Fibroblast of the aortic adventitia (primary cell): Measurements from ENCODE around the gene NRGN. TPM values are rescaled to one million over a fixed set of nuclear protein-coding genes. Genes with fewer than 3 reads are reported as not detected.
"Not testable (repeated sequence)": the region's sequence is repeated elsewhere in the genome, so short reads cannot be mapped to it uniquely, and the experiment has no call there.

Source experiments
- DNase-seq: peaks from one replicate; pipeline ENCODE4 v3.0.0-alpha.2; 2010; ENCODE audit warnings: low read depth
- H3K4me3 ChIP-seq: 2 replicates; pipeline ENCODE4 v1.5.1; 2011; ENCODE audit warnings: low read depth, mild to moderate bottlenecking, control low read depth, low read length, moderate library complexity
- total RNA-seq: library from RNA; depleted of rRNA; stranded (reverse); fragments of >200 nt; gene quantifications from 2 replicates; pipeline ENCODE4 v1.2.3, GENCODE V29; 2012; ENCODE audit warnings: low replicate concordance
- TF ChIP-seq, protein P1 (sequence below): IDR thresholded peaks from 2 replicates; pipeline ENCODE4 v1.5.1; 2011; ENCODE audit warnings: mild to moderate bottlenecking, low read length, control low read depth, inconsistent platforms; ENCODE audit not compliant: insufficient read depth

The NRGN gene
- total RNA-seq, 1 donor = 0.27 TPM

DNA sequence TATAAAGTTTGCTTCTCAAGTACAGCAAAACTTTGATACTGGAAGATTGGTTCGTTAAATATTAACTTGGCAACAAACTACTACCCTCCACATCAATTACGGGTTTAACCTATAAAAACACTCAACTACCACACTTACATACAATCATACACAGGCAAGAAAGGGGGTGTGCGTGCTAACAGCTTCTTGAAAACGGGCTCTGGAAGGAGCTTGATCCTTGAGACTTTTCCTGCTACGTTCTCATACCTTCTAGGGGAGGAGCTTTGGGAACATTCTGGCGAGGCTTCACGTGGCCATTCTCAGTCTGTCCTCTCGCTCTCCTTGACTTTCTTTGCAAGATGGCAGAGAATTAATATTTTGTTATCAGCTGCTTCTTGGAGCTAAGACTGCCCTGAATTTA, 29.2 kb downstream of the NRGN start:
- no peak for DNase-seq
- no peak overlapping the region for H3K4me3 ChIP-seq
- TF ChIP-seq, protein P1, sequence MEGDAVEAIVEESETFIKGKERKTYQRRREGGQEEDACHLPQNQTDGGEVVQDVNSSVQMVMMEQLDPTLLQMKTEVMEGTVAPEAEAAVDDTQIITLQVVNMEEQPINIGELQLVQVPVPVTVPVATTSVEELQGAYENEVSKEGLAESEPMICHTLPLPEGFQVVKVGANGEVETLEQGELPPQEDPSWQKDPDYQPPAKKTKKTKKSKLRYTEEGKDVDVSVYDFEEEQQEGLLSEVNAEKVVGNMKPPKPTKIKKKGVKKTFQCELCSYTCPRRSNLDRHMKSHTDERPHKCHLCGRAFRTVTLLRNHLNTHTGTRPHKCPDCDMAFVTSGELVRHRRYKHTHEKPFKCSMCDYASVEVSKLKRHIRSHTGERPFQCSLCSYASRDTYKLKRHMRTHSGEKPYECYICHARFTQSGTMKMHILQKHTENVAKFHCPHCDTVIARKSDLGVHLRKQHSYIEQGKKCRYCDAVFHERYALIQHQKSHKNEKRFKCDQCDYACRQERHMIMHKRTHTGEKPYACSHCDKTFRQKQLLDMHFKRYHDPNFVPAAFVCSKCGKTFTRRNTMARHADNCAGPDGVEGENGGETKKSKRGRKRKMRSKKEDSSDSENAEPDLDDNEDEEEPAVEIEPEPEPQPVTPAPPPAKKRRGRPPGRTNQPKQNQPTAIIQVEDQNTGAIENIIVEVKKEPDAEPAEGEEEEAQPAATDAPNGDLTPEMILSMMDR = no peak

DNA sequence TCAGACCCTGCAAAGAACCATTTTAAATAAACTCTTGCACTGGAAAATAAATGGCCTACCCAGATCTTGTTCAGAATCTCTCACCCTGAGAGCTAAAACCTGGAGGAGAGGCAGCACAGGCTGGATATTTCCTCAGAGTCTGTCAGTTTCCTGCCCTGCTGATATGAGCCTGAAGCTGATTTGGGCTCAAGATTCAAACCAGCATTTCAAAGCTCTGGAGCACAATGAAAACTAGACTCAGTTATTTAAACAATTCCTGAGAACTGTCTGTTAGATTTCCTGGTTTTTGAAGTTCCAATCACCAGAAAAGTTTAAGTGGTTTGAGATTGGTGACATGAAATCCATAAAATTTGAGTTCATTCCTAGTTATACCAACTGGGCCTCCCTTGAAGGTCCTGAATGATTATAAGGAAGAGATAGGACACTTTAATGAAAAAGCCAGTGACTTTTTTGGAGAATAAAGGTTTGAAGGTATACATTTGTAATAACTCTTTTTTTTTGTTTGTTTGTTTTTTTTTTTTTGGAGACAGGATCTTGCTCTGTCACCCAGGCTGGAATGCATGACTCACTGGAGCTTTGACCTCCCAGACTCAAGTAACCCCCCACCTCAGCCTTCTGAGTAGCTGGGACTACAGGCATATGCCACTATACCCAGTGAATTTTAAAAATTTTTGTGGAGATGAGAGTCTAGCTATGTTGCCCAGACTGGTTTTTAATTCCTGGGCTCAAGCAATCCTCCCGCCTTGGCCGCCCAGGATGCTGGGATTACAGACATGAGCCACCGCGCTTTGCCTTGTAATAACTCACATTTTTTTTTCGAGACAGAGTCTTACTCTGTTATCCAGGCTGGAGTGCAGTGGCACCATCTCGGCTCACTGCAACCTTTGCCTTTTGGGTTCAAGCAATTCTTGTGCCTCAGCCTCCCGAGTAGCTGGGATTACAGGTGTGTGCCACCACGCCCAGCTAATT, 30.3 kb downstream of the NRGN start:
- H3K4me3 ChIP-seq = no peak overlapping the region
- TF ChIP-seq, protein P1 = no peak
- DNase-seq = no peak

DNA sequence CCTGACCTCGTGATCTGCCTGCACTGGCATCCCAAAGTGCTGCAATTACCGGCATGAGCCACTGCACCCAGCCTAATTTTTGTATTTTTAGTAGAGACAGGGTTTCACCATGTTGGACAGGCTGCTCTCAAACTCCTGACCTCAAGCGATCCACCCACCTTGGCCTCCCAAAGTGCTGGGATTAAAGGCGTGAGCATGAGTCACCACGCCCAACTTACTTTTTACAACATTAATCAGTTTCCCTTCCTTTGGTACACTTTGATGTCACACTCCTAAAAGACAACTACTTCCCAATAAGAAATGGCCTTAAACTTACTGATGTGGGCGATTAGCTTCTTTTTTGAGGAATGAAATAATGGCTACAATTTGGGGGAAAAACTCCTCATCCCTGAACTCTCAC, 31.2 kb downstream of the NRGN start:
- DNase-seq = not testable (repeated sequence)

DNA sequence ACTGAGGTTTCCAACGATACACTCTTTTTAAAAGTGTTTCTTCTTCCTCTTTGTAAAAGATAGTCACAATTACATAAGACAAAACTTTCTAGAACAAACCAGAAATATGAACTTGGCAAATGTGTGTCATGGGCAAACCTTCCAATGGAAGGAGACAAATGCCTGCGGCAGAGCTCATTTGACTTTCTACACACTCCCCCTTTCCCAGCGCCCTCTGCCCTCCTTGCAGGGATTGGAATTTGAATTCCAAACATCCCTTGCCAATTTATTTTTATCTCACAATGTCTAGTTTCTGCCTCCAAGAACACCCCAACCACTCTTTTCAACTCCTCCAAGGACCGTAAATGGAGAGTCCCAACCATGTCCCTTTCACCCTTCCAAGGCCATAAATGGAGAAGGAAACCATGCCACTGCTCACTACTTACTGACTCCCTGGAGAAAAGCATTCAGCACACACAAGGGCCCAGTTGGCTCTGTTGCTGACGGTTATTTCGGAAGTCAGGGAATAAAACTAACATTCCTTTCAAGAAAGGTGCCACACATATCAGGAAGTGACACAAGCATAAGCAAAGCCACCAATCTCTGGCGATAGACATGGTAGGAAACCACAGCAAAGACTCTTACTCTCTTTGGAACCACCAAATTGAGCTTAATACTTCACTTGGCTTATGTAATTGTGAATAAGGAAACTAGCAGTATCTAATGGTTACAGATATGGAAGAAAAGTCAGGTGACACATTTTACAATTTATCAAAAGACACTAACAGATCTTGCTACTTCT, 37.3 kb downstream of the NRGN start:
- H3K4me3 ChIP-seq = no peak overlapping the region
- no peak for DNase-seq
- TF ChIP-seq, protein P1 = no peak

More for the DNA sequence above, 31.2 kb downstream of the NRGN start:
- not testable (repeated sequence) for H3K4me3 ChIP-seq

DNA sequence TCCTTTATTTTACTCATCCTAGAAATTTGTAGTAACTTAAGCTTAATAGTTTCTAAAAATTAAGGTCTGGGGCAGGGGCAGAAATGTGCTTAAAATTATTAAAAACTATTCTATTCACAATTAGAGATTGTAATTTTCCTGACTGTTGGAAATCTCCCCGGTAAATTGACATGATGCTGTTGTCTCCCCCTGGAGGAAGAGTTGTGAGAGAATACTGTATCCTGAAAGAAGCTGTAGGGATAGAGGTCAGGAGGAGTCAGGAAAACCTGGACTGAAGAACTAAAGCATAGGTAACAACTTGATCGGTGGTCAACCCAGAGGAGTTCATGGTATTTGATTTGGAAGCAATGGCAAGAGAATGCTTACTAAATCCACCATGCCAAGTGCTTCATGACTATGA, 38.5 kb downstream of the NRGN start:
- no peak for DNase-seq
- H3K4me3 ChIP-seq = no peak overlapping the region
- TF ChIP-seq, protein P1 = peak; percentile 4

DNA sequence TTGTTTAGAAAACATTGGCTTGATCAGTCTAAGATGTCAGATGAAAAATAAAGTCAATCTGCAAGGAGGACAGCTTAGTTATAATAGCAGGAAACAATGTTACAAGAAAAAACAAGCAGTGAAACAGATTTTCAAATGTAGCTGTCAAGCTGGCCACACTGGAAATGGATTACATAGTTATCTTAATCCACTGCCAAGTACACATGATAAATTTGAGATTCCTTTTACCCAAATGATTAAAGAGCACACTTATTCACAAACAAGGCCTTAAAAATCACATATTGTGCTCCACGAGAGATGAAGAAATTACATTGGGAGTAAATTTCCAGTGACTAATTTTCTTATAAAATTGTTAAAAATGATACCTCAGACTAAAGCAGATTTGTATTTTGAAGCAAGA, 39.8 kb downstream of the NRGN start:
- DNase-seq = no peak
- H3K4me3 ChIP-seq = no peak overlapping the region
- TF ChIP-seq, protein P1 = no peak

DNA sequence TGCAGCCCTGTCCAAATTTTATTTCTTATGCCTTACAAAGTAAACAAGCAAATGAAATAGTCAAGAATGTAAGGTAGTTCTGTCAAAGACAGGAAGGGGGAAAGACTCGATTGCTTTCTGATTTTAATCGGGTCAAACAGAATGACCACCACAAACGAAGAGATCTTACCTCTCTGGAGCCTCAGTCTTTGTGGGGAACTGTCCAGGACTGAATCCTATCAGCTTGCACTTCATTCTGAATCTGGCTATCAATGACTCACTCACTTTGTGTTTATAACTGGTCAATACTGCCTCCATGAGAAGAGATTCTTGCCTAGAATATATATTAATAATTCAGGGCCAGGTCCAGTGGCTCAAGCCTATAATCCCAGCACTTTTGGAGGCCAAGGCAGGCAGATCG, 43.3 kb downstream of the NRGN start:
- DNase-seq = no peak
- TF ChIP-seq, protein P1 = no peak
- H3K4me3 ChIP-seq = no peak overlapping the region
